Measurements from ENCODE around the gene OR2A1.
"Not testable (repeated sequence)": the region's sequence is repeated elsewhere in the genome, so short reads cannot be mapped to it uniquely, and the experiment has no call there.

Gene OR2A1

GRCh38 chr7:144311872-144312469 is at the start of gene OR2A1:
Gene OR2A1 (plus strand): TSS chr7:144312419. CDS start chr7:144318125, 5,706 bp downstream.
- not testable (repeated sequence) for DNase-seq (ENCODE audit: low read depth); H3K4me3 ChIP-seq (ENCODE audit: low read length)

- DNase-seq (ENCODE audit: low read depth); H3K4me3 ChIP-seq (ENCODE audit: low read length): not testable (repeated sequence)
Measured at GRCh38 chr7:144264692-144265091, 47.5 kb upstream of the OR2A1 start, which contains the start of gene OR2A7. Gene OR2A7 (minus strand): TSS chr7:144264792. CDS start chr7:144259628, 5,164 bp downstream.

- H3K4me3 ChIP-seq (ENCODE audit: low read length); DNase-seq (ENCODE audit: low read depth): not testable (repeated sequence)
Measured at GRCh38 chr7:144269188-144269587, 43.0 kb upstream of the OR2A1 start, which contains the start of gene CTAGE8. Gene CTAGE8 (minus strand): TSS chr7:144269288. CDS start chr7:144269250, 38 bp downstream.

GRCh38 chr7:144275281-144275680 is 36.9 kb upstream of the OR2A1 start:
- DNase-seq (ENCODE audit: low read depth); H3K4me3 ChIP-seq (ENCODE audit: low read length): not testable (repeated sequence)

- not testable (repeated sequence) for DNase-seq (ENCODE audit: low read depth); H3K4me3 ChIP-seq (ENCODE audit: low read length)
Measured at GRCh38 chr7:144280010-144280409, 32.2 kb upstream of the OR2A1 start.

- DNase-seq (ENCODE audit: low read depth); H3K4me3 ChIP-seq (ENCODE audit: low read length): not testable (repeated sequence)
Measured at GRCh38 chr7:144281981-144282380, 30.2 kb upstream of the OR2A1 start.

- not testable (repeated sequence) for DNase-seq (ENCODE audit: low read depth); H3K4me3 ChIP-seq (ENCODE audit: low read length)
Measured at GRCh38 chr7:144282490-144282889, 29.7 kb upstream of the OR2A1 start.

GRCh38 chr7:144283716-144284115 is 28.5 kb upstream of the OR2A1 start:
- not testable (repeated sequence) for H3K4me3 ChIP-seq (ENCODE audit: low read length); DNase-seq (ENCODE audit: low read depth)

GRCh38 chr7:144287171-144287784 is 24.9 kb upstream of the OR2A1 start:
- not testable (repeated sequence) for DNase-seq (ENCODE audit: low read depth); H3K4me3 ChIP-seq (ENCODE audit: low read length)

GRCh38 chr7:144291607-144292006 is 20.6 kb upstream of the OR2A1 start:
- not testable (repeated sequence) for DNase-seq (ENCODE audit: low read depth); H3K4me3 ChIP-seq (ENCODE audit: low read length)

- H3K4me3 ChIP-seq (ENCODE audit: low read length); DNase-seq (ENCODE audit: low read depth): not testable (repeated sequence)
Measured at GRCh38 chr7:144292384-144293161, 19.6 kb upstream of the OR2A1 start.

GRCh38 chr7:144293794-144294499 is 18.3 kb upstream of the OR2A1 start:
- DNase-seq (ENCODE audit: low read depth); H3K4me3 ChIP-seq (ENCODE audit: low read length): not testable (repeated sequence)

GRCh38 chr7:144302578-144303303 is 9.5 kb upstream of the OR2A1 start:
- H3K4me3 ChIP-seq (ENCODE audit: low read length); DNase-seq (ENCODE audit: low read depth): not testable (repeated sequence)

GRCh38 chr7:144303607-144304006 is 8.6 kb upstream of the OR2A1 start:
- not testable (repeated sequence) for H3K4me3 ChIP-seq (ENCODE audit: low read length); DNase-seq (ENCODE audit: low read depth)

- H3K4me3 ChIP-seq (ENCODE audit: low read length); DNase-seq (ENCODE audit: low read depth): not testable (repeated sequence)
Measured at GRCh38 chr7:144305156-144305555, 7.1 kb upstream of the OR2A1 start.

GRCh38 chr7:144309702-144310101 is 2.5 kb upstream of the OR2A1 start:
- not testable (repeated sequence) for DNase-seq (ENCODE audit: low read depth); H3K4me3 ChIP-seq (ENCODE audit: low read length)

GRCh38 chr7:144311218-144311617 is 1.0 kb upstream of the OR2A1 start:
- DNase-seq (ENCODE audit: low read depth); H3K4me3 ChIP-seq (ENCODE audit: low read length): not testable (repeated sequence)

GRCh38 chr7:144317537-144317936 is 5.3 kb downstream of the OR2A1 start:
- DNase-seq (ENCODE audit: low read depth); H3K4me3 ChIP-seq (ENCODE audit: low read length): not testable (repeated sequence)

GRCh38 chr7:144319547-144319946 is 7.3 kb downstream of the OR2A1 start:
- DNase-seq (ENCODE audit: low read depth); H3K4me3 ChIP-seq (ENCODE audit: low read length): not testable (repeated sequence)

All from epithelial cell of esophagus (primary cell).